ENCODE results near the gene ZFPM1. TPM values are rescaled to one million over a fixed set of nuclear protein-coding genes. Genes with fewer than 3 reads are reported as not detected.

The ZFPM1 gene
- total and polyA plus RNA-seq, 2 experiments from 2014 or later: 0.53 to 2.2 TPM

DNA sequence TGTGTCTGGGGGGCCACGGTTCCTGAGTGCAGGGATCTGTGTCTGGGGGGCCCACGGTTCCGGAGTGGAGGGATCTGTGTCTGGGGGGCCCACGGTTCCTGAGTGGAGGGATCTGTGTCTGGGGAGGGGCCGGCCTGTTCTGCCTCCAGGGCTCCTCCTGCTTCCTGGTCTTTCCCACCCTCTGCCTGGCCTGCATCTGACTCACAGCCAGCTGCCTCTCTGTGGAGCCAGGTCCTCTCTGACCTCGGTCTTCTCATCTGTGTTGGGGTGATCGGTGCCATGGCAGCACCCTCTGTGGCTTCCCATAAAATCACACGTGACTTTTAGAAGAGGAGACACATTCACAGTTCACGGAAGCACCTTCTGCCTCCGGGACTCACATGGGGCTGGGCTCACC, 50.3 kb downstream of the ZFPM1 start (continued):
- TF ChIP-seq ZNF462 (CRISPR knock-in tag; IDR thresholded peaks at IDR 0.05): no peak
- TF ChIP-seq NANOG (IDR thresholded peaks at IDR 0.05; ENCODE audit: borderline replicate concordance): no peak
- no peak for TF ChIP-seq EZH2 (IDR thresholded peaks at IDR 0.05; ENCODE audit: low read depth, unreplicated experiment)
- TF ChIP-seq, protein P1, sequence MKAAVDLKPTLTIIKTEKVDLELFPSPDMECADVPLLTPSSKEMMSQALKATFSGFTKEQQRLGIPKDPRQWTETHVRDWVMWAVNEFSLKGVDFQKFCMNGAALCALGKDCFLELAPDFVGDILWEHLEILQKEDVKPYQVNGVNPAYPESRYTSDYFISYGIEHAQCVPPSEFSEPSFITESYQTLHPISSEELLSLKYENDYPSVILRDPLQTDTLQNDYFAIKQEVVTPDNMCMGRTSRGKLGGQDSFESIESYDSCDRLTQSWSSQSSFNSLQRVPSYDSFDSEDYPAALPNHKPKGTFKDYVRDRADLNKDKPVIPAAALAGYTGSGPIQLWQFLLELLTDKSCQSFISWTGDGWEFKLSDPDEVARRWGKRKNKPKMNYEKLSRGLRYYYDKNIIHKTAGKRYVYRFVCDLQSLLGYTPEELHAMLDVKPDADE (IDR thresholded peaks at IDR 0.05): no peak
- no peak for TF ChIP-seq EZH2phosphoT487 (IDR thresholded peaks at IDR 0.05; ENCODE audit: unreplicated experiment)
- no peak for TF ChIP-seq STAT1 (IDR thresholded peaks at IDR 0.05; ENCODE audit: unreplicated experiment)
- no peak for TF ChIP-seq POLR2AphosphoS5 (IDR thresholded peaks at IDR 0.05; ENCODE audit: low read depth)
- no peak for TF ChIP-seq ZNF331 (CRISPR knock-in tag; IDR thresholded peaks at IDR 0.05; ENCODE audit: low read depth)
- TF ChIP-seq ZNF114 (CRISPR knock-in tag; IDR thresholded peaks at IDR 0.05): no peak
- no peak for TF ChIP-seq CTCF (conservative IDR thresholded peaks at IDR 0.05; ENCODE audit: low read depth in 2 of 2)
- TF ChIP-seq CREB1 (CRISPR knock-in tag; IDR thresholded peaks at IDR 0.05; ENCODE audit: low read depth): no peak

Measured in GM23338 (cell line).